NB4 (cell line): Measurements from ENCODE around the gene ADCY2.

Experiments used
- DNase-seq: peaks from one replicate; pipeline ENCODE4 v3.0.0; 2010; ENCODE audit warnings: low read depth
- H3K4me3 ChIP-seq: one replicate; pipeline ENCODE4 v1.5.1; 2011; ENCODE audit warnings: mild to moderate bottlenecking, low read depth, low read length, moderate library complexity
- MYC ChIP-seq: IDR thresholded peaks from 2 replicates; pipeline ENCODE4 v1.6.1; 2011; ENCODE audit warnings: low read depth, low read length
- POLR2A ChIP-seq: IDR thresholded peaks from 2 replicates; pipeline ENCODE4 v1.6.1; 2011; ENCODE audit warnings: mild to moderate bottlenecking; ENCODE audit not compliant: insufficient read length; ENCODE audit errors: extremely low read depth
- TF ChIP-seq, protein P1 (sequence below): IDR thresholded peaks from 2 replicates; pipeline ENCODE4 v1.6.1; 2011; ENCODE audit warnings: low read depth, low read length
- TF ChIP-seq, protein P2 (sequence below): IDR thresholded peaks from one replicate; pipeline ENCODE4 v1.5.1; 2012; ENCODE audit warnings: low read depth, low read length

ADCY2 gene

DNA sequence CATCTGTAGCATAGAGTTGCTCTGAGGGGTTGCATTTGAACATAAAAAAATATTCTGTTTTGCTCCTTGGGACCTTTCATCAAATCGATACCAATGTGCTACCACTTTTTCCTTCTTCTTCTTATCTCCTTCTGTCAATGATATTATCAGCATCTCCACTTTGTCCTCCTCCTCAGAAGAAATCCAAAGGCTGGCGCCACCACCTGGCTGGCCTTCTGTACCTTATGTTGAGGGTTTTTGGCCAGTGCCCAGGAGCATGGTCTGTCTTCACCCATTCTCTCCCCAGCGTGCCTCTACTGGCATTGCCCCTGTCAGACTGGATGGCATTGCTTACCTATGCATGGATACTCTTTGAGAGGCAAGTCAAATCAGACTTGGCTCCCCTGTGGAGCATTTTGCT is 287.8 kb downstream of the ADCY2 start:
- H3K4me3 ChIP-seq, result no peak overlapping the region
- peak; percentile 3 for DNase-seq
- no peak for TF ChIP-seq MYC

DNA sequence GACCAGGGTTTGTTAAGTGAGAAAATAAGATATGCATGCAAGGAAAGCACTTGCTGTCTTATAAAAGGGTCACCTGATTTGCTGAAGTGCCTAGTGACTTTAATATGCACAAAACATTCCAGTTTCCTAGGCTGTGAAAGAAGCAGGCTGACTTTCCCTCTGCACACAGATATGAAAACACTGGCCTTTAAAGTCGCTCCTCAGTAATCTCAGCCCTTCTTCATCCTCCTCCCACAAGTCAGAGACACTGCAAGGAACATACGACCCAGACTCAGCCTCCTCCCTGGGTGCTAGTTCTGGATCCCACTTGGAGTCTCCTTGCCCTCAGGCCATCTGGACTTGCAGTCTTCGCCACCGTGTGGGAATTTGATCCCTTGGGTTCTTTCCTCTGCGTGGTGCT is 288.9 kb downstream of the ADCY2 start:
- DNase-seq, result no peak
- TF ChIP-seq POLR2A, result no peak
- TF ChIP-seq, protein P1, sequence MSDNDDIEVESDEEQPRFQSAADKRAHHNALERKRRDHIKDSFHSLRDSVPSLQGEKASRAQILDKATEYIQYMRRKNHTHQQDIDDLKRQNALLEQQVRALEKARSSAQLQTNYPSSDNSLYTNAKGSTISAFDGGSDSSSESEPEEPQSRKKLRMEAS, result no peak
- no peak overlapping the region for H3K4me3 ChIP-seq

DNA sequence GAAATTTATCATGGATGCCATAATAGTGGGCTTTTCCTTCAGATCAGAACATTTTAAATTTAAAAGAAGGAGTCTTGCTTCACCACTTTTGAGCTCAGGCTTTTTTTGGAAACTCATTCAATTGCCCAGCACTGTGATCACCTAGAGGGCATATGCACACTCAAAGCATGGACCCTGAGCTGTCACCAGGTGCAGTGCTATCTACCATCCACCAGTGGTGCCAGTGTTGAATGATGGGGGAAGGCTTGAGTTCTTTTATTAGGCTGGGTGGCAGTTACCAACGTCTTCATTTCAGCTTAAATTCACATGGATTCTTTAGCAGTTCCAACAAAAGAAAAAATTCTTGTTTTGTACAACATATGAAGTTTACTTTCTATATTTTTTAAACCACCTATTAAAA is 290.9 kb downstream of the ADCY2 start:
- H3K4me3 ChIP-seq, result no peak overlapping the region
- DNase-seq, result no peak
- no peak for TF ChIP-seq POLR2A
- TF ChIP-seq MYC, result no peak
- TF ChIP-seq, protein P1, result no peak
- TF ChIP-seq, protein P2, sequence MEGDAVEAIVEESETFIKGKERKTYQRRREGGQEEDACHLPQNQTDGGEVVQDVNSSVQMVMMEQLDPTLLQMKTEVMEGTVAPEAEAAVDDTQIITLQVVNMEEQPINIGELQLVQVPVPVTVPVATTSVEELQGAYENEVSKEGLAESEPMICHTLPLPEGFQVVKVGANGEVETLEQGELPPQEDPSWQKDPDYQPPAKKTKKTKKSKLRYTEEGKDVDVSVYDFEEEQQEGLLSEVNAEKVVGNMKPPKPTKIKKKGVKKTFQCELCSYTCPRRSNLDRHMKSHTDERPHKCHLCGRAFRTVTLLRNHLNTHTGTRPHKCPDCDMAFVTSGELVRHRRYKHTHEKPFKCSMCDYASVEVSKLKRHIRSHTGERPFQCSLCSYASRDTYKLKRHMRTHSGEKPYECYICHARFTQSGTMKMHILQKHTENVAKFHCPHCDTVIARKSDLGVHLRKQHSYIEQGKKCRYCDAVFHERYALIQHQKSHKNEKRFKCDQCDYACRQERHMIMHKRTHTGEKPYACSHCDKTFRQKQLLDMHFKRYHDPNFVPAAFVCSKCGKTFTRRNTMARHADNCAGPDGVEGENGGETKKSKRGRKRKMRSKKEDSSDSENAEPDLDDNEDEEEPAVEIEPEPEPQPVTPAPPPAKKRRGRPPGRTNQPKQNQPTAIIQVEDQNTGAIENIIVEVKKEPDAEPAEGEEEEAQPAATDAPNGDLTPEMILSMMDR, result no peak

DNA sequence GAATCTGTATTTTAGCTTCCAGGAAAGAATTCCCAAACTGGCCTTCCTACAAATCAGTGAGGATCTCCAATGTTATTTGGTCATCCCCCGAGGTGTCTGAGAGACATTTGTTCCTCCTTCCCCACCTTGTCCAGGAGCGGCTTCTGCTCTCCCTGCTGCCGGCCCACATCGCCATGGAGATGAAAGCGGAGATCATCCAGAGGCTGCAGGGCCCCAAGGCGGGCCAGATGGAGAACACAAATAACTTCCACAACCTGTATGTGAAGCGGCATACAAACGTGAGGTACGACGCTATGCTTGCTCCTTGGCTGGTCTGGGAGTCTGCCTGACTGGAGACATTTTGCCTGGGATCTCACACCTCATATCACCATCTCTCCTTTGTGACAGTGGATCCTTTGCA is 294.6 kb downstream of the ADCY2 start:
- no peak for DNase-seq
- H3K4me3 ChIP-seq, result no peak overlapping the region
- TF ChIP-seq MYC (no peak), POLR2A (no peak)
- TF ChIP-seq, protein P1, result no peak
- TF ChIP-seq, protein P2, result no peak

DNA sequence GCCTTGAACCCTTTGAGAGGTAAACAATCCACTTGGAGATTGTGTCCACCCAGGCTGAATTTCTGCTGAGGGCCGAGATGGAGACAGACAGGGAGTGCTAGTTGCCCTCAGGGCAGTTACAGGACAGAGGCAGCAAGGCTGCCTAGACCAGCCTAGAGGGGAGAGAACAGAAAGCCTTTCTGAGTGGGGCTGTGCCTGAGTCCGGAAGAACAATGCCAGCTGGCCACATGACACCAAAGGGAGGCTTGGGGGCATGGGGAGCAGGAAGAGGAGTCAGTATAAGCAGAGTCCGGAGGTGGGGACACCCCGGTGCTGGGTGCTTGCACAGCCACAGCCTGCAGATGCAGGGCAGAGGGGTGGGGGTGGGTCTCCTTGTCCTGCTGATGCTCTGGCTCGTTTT is 309.3 kb downstream of the ADCY2 start:
- no peak overlapping the region for H3K4me3 ChIP-seq
- TF ChIP-seq, protein P2, result no peak
- no peak for TF ChIP-seq POLR2A
- no peak for TF ChIP-seq MYC
- no peak for DNase-seq

DNA sequence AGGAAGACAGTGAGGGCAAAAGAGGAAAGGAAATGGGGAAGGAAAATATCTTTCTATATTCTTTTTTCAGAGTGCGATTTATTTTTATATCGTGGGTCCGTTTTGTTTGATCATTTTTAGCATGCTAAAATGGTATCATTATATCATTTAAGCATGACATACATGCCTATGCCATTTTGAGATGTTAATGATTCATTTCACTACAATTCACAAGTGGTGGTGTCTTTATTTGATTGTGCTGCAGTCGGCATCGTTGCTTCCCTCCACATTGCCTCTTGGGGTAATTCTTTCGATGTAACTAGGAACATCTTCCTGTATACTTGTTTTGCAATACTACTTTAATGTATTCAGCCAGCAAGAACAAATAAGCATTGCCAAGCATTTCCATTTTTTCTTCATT is 309.8 kb downstream of the ADCY2 start:
- TF ChIP-seq, protein P2, result no peak
- TF ChIP-seq POLR2A (no peak), MYC (no peak)
- TF ChIP-seq, protein P1, result no peak
- H3K4me3 ChIP-seq, result no peak overlapping the region
- DNase-seq, result no peak

DNA sequence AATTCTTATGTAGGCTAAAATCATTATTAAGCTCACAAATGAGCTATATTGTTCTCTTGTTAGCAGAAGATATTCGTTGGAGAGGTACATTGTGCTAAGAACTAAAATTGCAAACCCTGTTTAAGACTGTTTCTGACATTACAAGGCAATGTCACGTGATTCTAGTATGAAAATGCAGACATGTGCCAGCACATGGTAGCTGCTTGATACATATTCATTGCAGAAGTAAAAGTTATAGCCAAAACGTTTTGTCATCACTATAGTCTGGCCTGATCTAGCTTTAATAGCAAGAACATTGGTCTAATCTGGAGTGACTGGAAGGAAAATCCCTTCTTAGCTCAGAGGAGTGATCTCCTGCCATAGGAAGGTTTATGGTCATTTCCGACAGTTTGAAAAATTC is 310.3 kb downstream of the ADCY2 start:
- DNase-seq, result no peak
- TF ChIP-seq, protein P2, result no peak
- no peak for TF ChIP-seq MYC
- no peak for TF ChIP-seq POLR2A
- TF ChIP-seq, protein P1, result no peak
- no peak overlapping the region for H3K4me3 ChIP-seq
